ENCODE data around the gene CEP170. TPM values are rescaled to one million over a fixed set of nuclear protein-coding genes. Genes with fewer than 3 reads are reported as not detected.
"Not testable (repeated sequence)": the region's sequence is repeated elsewhere in the genome, so short reads cannot be mapped to it uniquely, and the experiment has no call there.

The CEP170 gene
- total and polyA plus RNA-seq, 2 donors: 16.2 to 163 TPM

DNA sequence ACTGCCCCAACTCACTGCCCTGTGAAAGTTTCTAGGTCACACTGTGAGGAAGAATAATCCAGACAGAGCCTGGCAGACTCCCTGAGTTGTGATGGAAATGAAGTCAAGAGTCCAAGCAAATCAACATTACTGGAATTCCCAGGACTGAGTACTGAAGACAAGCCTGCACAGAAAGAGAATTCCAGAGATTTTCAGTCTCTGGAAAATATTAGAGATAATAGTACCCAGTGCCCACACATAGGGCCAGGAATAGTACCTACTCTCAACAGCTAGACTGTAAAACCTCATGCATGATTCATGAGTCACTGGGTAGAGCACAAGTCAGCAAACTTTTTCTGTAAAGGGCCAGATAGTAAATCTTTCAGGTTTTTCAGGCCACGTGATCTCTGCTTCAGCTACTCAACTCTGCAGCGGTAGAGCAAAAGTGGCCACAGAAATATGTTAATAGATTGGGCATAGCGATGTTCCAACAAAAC, 50.0 kb downstream of the CEP170 start:
- not testable (repeated sequence) for H3K4me1 ChIP-seq (ENCODE audit: insufficient read depth); H3K36me3 ChIP-seq (ENCODE audit: insufficient read depth); DNase-seq (ENCODE audit: extremely low spot score); H3K4me3 ChIP-seq (ENCODE audit: low read depth, low read length); H3K27ac ChIP-seq (ENCODE audit: low read depth)
- 58% methylated on average over 3 of the region's 3 CpGs for WGBS

GRCh38 chr1:243204336-243204735, 50.7 kb downstream of the CEP170 start:
- WGBS: 99% methylated on average over 1 of the region's 1 CpG
- not testable (repeated sequence) for DNase-seq (ENCODE audit: extremely low spot score); H3K36me3 ChIP-seq (ENCODE audit: insufficient read depth); H3K4me1 ChIP-seq (ENCODE audit: insufficient read depth); H3K4me3 ChIP-seq (ENCODE audit: low read depth, low read length); H3K27ac ChIP-seq (ENCODE audit: low read depth)

DNA sequence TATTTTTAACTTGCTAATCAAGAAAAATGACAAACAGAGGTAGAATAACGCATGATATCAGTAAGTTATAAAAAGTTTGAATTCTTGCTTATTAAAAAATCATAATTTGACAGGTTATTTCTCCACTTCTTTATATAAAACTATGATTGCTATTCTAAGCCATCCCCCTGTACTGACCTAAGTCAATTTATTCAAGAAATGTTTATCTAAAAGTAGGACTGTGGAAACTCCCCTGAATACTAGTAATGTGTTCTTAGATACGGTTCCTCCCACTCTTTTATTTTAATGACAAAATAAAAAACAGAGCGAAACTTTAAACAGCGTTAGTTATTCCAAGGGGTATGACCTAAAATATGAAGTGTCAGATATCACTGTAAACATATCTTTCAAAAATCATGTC, 51.9 kb downstream of the CEP170 start:
- not testable (repeated sequence) for H3K27ac ChIP-seq (ENCODE audit: low read depth); DNase-seq (ENCODE audit: extremely low spot score); H3K36me3 ChIP-seq (ENCODE audit: insufficient read depth); H3K4me1 ChIP-seq (ENCODE audit: insufficient read depth); H3K4me3 ChIP-seq (ENCODE audit: low read depth, low read length)
- 70% methylated on average over 4 of the region's 4 CpGs for WGBS

GRCh38 chr1:243201316-243201715, 53.8 kb downstream of the CEP170 start:
- H3K4me3 ChIP-seq (ENCODE audit: low read depth, low read length); H3K36me3 ChIP-seq (ENCODE audit: insufficient read depth); H3K4me1 ChIP-seq (ENCODE audit: insufficient read depth); H3K27ac ChIP-seq (ENCODE audit: low read depth); DNase-seq (ENCODE audit: extremely low spot score): not testable (repeated sequence)
- 85% methylated on average over 2 of the region's 2 CpGs for WGBS

- H3K4me3 ChIP-seq (ENCODE audit: low read depth, low read length); H3K36me3 ChIP-seq (ENCODE audit: insufficient read depth); H3K4me1 ChIP-seq (ENCODE audit: insufficient read depth); DNase-seq (ENCODE audit: extremely low spot score); H3K27ac ChIP-seq (ENCODE audit: low read depth): not testable (repeated sequence)
- 73% methylated on average over 6 of the region's 6 CpGs for WGBS
These were observed 57.6 kb downstream of the CEP170 start for GRCh38 chr1:243197524-243197923.

DNA sequence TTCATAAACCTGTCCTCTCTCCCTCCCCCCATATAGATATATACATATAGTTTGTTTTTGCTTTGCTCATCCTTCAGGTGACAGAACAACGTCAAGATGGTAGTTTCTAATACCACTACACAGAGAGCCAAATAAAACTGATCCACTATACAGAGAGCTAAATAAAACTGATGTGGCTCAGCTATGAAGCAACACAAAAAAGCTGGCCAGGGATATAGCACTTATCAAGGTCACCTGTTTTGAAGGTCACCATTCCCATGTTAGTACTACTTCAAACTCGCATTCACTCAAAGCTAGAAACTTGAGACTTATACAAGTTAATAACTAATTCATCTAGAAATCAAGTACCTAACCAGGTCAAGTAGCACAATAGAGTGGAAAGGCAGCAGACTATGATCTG, 61.8 kb downstream of the CEP170 start:
- DNase-seq (ENCODE audit: extremely low spot score); H3K27ac ChIP-seq (ENCODE audit: low read depth); H3K4me3 ChIP-seq (ENCODE audit: low read depth, low read length); H3K4me1 ChIP-seq (ENCODE audit: insufficient read depth); H3K36me3 ChIP-seq (ENCODE audit: insufficient read depth): not testable (repeated sequence)
- 85% methylated on average over 1 of the region's 2 CpGs for WGBS

DNA sequence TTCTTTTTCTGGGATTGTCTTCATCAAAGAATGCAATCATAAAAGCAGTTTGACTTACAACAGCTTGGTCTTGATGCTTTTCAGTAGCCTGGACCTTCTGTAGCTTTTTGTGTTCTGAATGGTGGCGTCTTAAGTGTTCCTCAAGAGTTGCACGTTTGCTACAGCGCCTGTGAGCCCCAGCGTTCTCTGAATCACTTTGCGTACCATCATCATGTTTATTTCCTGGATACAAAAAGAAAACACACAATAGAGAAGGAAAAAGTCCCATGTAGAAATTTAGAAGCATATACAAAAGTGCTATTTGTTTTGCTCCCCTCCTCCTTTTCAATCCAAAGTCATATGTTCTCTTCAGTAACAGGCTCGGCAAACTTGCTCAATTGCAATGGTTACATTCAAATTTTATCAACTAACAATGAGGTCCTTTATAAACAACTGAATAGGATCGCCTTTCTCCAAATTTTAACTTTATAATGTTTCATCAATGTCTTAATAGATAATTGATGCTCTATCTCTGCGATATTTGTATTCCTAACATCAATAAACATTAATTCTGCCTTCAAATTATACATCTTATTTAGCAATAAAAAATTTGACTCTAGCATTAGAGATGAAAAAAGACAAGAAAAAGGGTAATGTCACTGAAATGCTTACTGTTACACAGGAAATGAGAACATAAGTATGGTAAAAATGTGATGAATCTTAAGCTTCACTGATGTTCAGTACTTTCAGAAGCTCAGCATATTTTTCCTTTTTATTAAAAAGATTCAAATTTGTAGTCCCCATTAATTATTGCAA, 68.7 kb downstream of the CEP170 start:
- not testable (repeated sequence) for H3K36me3 ChIP-seq (ENCODE audit: insufficient read depth); H3K27ac ChIP-seq (ENCODE audit: low read depth); H3K4me1 ChIP-seq (ENCODE audit: insufficient read depth); DNase-seq (ENCODE audit: extremely low spot score); H3K4me3 ChIP-seq (ENCODE audit: low read depth, low read length)
- 91% methylated on average over 8 of the region's 8 CpGs for WGBS

- H3K4me3 ChIP-seq (ENCODE audit: low read depth, low read length); DNase-seq (ENCODE audit: extremely low spot score); H3K27ac ChIP-seq (ENCODE audit: low read depth); H3K4me1 ChIP-seq (ENCODE audit: insufficient read depth); H3K36me3 ChIP-seq (ENCODE audit: insufficient read depth): not testable (repeated sequence)
- 91% methylated on average over 7 of the region's 7 CpGs for WGBS
These were observed 70.3 kb downstream of the CEP170 start for GRCh38 chr1:243184787-243185186.

DNA sequence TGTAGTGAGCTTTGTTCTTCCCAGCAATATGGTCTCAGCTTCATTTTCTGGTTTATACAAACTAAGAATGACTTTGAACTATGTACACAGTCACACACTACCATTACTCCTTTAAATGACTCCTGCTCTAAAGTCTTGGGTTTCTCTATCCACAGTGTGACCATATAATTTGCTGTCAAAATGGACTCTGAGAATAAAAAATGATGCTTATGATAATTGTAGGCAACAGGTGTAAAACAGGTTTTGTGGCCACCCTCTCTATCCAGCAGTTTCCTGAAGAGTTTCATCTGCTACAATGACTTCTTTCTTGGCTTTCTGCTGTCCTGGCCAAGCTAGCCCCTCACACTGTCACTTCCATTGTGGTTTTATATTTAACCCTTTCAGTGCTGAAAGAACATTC, 71.4 kb downstream of the CEP170 start:
- H3K4me3 ChIP-seq (ENCODE audit: low read depth, low read length); H3K27ac ChIP-seq (ENCODE audit: low read depth); H3K4me1 ChIP-seq (ENCODE audit: insufficient read depth); H3K36me3 ChIP-seq (ENCODE audit: insufficient read depth); DNase-seq (ENCODE audit: extremely low spot score): not testable (repeated sequence)

GRCh38 chr1:243183176-243183575, 71.9 kb downstream of the CEP170 start:
- not testable (repeated sequence) for H3K27ac ChIP-seq (ENCODE audit: low read depth); DNase-seq (ENCODE audit: extremely low spot score)
- WGBS: 82% methylated on average over 3 of the region's 3 CpGs

GRCh38 chr1:243179720-243180119, 75.4 kb downstream of the CEP170 start:
- no peaks in the 10 kb centered on the region for H3K4me1 ChIP-seq (ENCODE audit: insufficient read depth)
- H3K4me3 ChIP-seq (ENCODE audit: low read depth, low read length): no peak overlapping the region
- no peak overlapping the region for H3K27ac ChIP-seq (ENCODE audit: low read depth)
- DNase-seq (ENCODE audit: extremely low spot score): no peak
- 79% methylated on average over 7 of the region's 7 CpGs for WGBS
- H3K36me3 ChIP-seq (ENCODE audit: insufficient read depth): no peaks in the 10 kb centered on the region

More at GRCh38 chr1:243183176-243183575, 71.9 kb downstream of the CEP170 start:
- H3K4me3 ChIP-seq (ENCODE audit: low read depth, low read length); H3K36me3 ChIP-seq (ENCODE audit: insufficient read depth); H3K4me1 ChIP-seq (ENCODE audit: insufficient read depth): not testable (repeated sequence)

GRCh38 chr1:243177792-243178191, 77.3 kb downstream of the CEP170 start:
- not testable (repeated sequence) for H3K27ac ChIP-seq (ENCODE audit: low read depth); H3K4me1 ChIP-seq (ENCODE audit: insufficient read depth); H3K4me3 ChIP-seq (ENCODE audit: low read depth, low read length); H3K36me3 ChIP-seq (ENCODE audit: insufficient read depth); DNase-seq (ENCODE audit: extremely low spot score)
- WGBS: 98% methylated on average over 6 of the region's 6 CpGs

GRCh38 chr1:243173758-243174369, 81.2 kb downstream of the CEP170 start:
- H3K4me3 ChIP-seq (ENCODE audit: low read depth, low read length); H3K27ac ChIP-seq (ENCODE audit: low read depth); H3K4me1 ChIP-seq (ENCODE audit: insufficient read depth); H3K36me3 ChIP-seq (ENCODE audit: insufficient read depth); DNase-seq (ENCODE audit: extremely low spot score): not testable (repeated sequence)
- 67% methylated on average over 2 of the region's 2 CpGs for WGBS

GRCh38 chr1:243164911-243165310, 90.2 kb downstream of the CEP170 start:
- H3K36me3 ChIP-seq (ENCODE audit: insufficient read depth): not testable (repeated sequence)
- WGBS: 92% methylated on average over 3 of the region's 4 CpGs

More at GRCh38 chr1:243164911-243165310, 90.2 kb downstream of the CEP170 start:
- H3K4me1 ChIP-seq (ENCODE audit: insufficient read depth); H3K27ac ChIP-seq (ENCODE audit: low read depth); DNase-seq (ENCODE audit: extremely low spot score); H3K4me3 ChIP-seq (ENCODE audit: low read depth, low read length): not testable (repeated sequence)

Measured in urinary bladder (tissue), 4 donors.